GM19395 (cell line): ENCODE results near the gene ADSS1.

Experiments
- ATAC-seq: cut with Tn5 transposase; IDR thresholded peaks from one replicate; pipeline ENCODE4 v1.9.1; 2021; ENCODE audit warnings: mild to moderate bottlenecking, moderate library complexity; ENCODE audit not compliant: unreplicated experiment

Gene ADSS1

DNA sequence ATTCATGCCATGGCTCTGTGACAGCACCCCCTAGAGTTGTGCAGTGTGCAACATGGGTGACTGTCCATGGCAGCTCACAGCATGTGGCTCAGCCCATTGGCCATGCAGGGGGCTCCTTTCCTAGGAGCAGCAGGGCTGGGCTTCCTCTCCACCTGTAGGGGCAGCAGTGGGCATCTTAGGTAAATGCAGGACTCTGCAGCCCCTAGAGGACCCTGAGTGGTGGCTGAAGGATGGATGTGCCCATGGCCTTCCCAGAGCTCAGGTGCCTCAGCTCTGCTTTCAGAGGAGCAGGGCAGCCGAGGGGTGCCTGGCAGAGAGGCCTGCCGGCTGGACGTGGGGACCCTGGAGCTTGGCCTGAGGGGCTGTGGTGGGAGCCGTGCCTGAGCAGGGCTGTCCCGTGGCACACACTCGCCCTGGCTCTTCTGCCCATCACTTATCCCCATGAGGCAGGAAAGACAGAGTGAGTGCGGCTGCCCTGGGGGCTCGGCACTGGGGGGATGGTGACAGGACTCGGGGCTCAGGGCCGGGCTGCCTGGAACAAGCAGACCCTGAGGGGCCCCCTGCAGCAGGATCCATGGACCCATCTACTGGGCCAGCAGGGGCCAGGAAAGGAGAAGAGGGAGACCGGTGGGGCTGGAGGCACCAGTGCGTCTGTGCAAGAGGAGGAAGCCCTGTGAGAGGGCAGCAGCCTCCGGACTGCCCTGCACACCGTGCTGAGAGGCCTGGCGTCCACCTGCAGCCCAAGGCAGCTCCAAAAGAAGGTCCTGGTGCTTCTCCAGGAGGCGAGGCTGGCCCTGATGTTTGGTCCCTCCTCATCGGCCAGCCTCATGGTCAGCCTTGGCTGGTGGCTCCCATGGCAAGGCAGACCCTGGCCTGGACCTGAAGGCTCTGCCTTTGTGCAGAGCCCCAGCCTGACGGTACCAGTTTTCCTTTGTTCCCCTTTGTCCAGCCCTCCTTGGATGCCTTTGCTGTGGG lies 7.6 kb downstream of the ADSS1 start:
- ATAC-seq, result no peak

DNA sequence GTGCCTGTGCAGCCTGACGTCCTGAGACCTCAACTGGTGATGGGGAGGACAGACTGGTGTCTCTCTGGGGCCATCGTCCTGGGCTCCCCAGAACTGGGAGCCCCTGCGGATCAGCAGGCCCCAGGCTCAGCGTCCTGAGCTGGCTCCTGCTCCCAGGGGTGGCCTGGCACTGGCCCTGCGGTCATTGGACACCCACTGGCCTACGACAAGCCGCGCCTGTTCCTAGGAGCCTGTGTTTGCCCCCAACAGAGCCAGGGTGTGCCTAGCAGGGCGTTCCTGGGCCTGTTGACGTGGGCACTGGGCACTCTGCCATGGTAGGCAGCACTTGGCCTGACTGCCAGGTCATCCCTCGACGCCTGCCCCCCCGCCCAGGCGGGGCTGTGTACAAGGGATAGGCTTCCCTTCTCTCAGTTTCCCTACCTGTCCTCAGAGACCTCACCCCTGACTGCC lies 8.4 kb downstream of the ADSS1 start:
- ATAC-seq, result no peak

DNA sequence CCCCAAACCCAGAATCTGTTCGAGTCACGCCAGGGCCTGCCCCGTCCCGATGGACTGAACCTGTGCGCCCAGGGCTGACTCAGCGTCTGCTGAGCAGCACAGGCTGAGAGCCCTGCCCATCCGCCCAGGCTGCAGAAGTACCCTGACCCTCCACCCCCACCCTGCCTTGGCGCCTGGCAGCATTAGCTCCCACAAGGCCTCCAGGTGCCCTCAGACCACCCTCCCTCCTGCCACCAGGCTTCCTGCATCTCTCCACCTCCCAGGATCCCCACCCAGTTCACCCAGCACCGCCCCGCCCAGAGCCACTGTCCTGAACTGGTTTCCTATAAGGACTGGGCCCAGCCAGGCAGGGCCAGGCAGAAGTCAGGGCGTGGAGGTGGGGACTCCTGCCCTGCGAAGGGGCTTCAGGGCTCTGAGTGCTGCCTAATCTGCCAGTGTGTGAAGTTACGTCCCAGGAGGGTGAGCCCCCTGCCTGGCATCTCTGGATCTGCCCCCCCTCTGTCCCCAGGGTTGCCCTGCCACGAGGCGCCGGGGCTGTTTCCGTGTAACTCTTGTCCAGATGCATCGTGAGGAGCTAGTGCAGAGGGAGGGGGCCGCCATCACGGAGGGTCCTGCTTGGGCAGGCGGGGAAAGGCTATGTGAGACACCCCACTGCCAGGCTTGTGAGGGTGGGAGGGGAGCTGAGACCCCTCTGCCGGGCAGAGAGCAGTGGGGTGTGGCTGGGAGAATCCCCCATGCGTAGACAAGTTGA lies 9.1 kb downstream of the ADSS1 start:
- ATAC-seq, result no peak

DNA sequence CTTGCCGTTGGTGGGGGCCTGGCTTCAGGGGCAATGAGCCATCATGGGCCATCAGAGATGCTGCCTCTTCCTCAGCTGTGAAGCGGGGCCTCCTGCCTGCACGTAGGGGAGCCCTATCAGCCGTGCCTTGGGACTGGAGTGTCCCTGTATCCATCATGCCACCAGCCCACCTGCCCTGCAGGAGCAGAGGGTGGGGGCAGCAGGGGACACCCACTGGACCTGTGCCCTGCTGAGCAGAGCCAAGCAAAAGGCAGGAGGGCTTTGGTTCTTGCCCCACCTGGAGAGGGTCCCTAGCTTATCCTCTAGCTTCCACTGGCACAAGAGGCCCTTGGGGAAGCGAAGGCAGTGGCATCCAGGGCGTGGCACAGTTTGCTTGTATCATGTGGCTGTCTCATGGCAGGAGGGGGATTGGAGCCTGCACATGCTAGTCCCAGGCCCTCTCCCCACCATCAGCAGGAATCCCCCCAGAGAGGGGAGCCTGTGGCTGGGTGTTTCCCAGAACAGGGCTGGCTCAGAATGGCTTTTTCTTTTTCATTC lies 10.1 kb downstream of the ADSS1 start:
- ATAC-seq, result no peak

DNA sequence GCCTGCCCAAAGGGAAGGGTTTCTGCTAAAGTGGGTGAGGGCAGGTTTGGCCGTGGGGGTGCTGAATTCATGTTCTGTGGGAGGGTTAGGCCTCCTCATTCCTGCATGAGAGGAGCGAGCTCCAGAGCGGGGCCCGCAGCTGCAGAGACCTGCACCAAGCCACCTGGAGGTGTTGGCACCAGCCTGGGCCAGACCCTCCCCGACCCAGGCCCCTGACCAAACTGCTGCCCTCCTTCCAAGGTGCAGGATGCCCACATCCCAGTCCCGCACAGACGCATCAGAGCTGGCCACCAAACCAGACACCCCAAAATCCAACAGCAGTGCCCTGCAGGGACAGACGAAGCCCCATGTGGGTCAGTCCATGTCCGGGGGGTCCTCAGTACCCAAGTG lies 10.6 kb downstream of the ADSS1 start:
- ATAC-seq, result no peak

DNA sequence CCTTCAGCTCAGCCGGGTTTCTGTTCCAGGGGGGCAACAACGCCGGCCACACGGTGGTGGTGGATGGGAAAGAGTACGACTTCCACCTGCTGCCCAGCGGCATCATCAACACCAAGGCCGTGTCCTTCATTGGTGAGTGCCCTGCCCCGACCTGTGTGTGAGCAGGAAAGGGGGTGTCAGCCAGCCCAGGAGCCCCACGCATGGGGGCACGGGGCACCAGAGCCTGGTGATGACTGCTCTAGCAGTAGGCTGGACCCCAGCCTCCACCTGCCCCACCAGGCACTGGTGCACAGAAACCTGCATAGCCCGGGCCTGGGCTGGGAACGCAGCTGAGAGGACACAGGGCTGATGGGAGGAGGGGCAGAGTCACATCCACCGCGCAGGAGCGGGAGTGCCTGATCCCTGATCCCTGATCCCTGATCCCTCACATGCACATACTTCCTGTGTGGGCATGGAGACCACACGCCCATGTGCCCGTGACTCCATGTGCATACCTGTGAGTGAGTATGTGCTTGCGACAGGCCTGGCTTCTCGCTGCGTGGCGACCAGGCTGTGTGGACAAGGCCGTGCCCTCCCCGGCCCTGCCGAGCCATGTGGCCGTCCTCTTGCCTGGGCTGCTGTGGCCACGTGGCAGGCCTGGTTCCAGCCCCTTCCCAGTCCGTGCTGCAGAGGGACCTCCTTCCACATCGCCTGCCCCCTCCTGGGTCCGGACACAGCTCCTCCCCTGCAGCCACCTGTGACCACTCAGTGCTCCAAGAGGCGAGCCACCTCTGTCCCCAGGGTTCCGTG lies 11.2 kb downstream of the ADSS1 start:
- ATAC-seq, result no peak

DNA sequence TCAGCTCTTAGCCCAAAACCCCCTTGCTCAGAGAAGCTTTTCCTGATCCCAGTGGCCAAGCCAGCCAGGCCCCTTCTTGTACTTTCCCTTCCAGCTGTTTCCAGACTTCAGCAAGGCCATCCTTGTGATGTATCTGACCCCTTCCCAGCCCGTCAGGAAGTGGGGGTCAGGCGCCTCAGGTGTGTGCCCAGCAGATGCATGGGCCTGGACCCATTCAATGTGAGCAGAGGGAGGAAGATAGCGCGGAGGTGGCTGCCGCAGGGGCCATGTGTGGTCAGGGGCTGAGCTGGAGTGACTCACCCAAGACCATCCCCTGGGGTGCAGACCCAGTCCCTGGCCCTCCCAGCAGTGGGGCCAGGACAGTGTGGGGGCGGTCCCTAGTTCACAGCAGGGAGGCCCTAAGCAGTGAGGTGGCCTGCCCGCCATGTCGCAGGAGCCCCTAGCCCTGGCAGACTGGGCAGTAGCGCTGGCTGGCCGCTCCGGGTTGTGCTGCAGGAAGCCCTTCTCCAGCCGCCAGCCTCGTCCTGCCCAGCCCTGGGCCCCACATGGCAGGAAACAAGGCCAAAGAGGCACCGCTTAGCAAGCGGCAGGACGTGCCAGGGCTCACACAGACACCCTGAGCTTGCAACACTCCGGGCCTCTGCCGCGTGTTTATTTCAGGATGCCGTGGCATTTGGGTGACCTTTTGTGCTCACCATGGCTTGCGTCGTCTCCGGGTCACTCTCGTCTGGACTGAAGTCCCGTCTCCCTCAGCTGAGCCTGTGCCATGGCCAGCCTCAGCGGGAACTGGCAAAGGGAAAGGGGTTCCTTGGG lies 12.0 kb downstream of the ADSS1 start:
- no peak for ATAC-seq

DNA sequence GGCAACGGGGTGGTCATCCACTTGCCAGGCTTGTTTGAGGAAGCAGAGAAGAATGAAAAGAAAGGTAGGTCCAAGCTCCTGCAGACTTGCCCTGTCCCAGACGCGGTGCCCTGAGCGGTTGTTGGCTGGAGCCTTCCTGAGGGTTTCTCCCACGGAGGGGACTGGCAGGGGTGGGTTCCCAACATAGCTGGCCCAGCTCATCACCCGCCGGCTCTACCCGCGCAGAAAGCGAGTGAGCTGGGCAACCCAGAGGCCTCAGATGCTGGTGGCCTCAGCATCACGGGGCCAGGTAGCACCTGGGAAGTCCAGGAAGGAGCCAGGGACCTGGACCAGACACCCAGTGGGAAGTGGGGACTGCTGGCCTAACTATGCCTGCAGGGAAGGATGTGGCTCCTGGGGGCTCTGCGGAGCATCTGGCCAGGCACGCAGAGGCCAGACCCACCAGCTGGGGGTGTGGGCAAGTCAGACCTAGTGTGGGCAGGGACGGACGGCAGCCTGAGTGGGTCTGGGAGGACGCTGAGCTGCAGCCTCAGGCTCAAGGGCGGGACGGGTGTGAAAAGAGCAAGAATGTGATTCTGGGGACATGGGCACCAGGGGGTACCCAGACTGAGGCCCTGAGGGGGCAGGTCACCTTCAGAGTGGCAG lies 14.5 kb downstream of the ADSS1 start:
- ATAC-seq, result no peak

DNA sequence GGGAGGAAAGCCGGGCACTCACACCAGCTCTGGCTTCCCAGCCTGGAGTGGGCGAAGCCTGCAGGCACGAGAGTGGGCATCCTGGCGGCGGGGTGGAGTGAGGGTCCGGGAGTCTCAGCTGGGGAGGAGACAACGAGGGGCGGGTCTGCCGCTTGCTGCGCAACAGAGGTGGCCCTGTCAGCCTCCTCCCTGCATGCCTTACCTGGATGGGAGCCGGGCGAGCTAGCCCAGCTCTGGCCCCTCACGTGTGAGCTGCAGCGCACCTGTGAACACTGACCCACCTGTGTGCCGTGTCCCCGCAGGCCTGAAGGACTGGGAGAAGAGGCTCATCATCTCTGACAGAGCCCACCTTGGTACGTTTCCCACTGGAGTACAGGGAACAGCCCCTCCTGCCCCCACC lies 15.0 kb downstream of the ADSS1 start:
- ATAC-seq, result no peak

DNA sequence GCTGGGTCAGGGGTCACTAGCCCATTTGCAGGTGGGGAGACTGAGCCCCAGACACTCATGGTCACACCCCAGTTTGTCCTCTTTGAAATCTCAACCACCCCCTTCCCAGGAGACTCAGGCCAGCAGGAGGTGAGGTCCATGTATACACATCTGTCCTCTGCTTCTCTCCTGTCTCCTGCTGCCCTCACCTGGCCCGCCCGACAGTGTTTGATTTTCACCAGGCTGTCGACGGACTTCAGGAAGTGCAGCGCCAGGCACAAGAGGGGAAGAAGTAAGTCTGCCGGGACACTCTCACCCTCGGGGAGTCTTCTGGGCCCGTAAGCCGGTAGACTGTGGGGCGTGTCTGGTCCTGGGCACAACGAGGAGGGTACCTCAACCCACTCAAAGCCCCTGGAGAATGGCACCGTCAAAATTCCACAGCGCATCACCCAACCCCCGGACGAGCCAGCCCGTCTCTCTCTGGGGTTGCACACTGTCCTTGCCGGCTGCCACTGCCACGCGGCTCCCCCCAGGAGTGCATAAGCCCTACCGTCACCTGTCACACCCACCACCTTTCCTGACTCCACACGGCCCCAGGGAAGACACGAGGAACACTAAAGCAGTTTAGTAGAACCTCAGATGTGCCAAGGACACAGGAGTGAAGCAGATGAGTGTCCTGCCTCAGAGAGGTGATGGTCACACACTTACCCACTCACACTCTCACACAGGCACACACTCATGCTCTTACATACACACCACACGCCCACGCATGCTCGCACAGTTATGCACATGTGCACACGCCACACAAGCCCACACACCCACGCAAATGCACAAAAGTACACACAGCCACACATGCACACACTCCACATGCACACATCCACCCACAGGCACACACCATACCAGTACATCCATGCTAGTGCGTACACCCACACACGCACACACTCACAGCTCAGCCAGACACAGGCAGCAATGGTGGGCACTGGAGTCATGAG lies 15.8 kb downstream of the ADSS1 start:
- no peak for ATAC-seq

DNA sequence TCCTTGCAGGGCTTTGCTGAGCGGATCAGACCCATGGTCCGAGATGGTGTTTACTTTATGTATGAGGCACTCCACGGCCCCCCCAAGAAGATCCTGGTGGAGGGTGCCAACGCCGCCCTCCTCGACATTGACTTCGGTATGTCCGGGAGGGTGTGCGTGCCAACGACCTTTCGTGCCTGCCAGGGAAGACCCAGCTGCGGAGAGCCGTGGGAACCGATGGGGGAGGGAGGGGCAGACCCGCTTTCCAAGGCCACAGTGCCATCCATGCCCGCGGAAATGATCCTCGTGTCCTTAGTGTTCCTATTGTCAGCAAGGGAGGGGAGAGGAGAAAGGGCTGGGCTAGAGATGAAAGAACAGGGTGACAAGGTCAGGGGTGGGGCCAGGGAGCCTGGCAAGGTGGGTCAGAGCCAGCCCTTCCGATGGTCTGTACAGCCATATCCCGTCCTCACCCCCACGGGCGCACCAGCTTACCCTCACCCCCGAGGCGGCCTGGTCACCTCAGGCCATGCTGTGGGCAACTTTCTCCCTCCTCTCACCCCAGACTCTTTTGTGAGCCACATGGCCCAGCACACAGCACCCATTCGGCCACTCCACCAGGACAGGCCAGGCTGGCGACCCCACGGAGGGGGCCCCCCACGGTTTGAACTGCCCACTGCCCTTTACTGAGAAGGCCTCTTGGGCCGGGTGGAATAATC lies 17.2 kb downstream of the ADSS1 start:
- ATAC-seq, result no peak

DNA sequence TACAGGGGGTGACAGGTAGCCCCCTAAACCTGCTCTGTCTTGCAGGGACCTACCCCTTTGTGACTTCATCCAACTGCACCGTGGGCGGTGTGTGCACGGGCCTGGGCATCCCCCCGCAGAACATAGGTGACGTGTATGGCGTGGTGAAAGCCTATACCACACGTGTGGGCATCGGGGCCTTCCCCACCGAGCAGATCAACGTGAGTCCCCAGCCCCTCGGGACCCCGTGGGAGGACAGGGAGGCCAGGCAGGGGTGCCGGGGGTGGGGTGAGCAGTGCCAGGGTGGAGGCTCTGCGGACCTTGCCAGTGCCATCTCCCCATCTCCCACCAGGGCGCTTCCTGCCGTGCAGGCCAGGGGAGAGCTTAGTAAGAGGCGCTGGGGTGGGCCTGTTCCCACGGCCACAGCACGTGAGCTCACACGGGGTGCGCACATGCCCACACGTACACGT lies 17.8 kb downstream of the ADSS1 start:
- no peak for ATAC-seq

DNA sequence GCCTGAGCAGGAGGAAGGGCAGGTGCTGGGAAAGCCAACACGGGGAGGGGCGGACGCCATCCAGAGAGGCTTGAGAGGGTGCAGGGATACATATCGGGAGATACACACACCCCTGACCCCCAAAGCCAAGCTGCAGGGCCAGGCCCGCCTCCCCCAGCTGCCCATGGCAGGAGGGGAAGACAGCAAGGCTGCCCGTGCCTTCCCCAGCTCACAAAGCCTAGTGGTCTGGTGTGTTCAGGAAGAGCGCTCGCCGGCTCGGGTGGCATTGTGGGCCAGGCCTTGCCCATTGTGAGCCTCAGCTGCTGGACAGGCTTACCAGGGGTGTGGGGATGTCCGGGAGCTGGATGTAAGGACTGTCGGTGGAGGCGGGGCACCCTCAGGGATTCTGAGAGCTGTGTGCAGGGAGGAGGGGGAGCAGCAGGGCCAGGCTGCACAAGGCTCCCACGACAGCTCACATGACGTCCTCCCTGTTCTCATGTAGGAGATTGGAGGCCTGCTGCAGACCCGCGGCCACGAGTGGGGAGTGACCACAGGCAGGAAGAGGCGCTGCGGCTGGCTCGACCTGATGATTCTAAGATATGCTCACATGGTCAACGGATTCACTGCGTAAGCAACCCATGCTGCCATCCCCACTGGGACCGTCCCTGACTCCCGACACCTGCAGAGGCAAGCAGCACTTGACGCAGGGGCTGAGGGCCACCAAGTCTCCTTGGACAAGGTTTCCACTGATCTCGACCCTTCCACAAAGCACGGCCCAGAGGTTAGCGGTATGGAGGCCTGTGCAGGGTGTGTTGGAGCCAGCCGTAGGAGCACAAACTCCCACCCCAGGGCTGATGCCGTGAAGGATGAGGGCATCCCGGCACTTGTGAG lies 18.8 kb downstream of the ADSS1 start:
- ATAC-seq, result no peak

DNA sequence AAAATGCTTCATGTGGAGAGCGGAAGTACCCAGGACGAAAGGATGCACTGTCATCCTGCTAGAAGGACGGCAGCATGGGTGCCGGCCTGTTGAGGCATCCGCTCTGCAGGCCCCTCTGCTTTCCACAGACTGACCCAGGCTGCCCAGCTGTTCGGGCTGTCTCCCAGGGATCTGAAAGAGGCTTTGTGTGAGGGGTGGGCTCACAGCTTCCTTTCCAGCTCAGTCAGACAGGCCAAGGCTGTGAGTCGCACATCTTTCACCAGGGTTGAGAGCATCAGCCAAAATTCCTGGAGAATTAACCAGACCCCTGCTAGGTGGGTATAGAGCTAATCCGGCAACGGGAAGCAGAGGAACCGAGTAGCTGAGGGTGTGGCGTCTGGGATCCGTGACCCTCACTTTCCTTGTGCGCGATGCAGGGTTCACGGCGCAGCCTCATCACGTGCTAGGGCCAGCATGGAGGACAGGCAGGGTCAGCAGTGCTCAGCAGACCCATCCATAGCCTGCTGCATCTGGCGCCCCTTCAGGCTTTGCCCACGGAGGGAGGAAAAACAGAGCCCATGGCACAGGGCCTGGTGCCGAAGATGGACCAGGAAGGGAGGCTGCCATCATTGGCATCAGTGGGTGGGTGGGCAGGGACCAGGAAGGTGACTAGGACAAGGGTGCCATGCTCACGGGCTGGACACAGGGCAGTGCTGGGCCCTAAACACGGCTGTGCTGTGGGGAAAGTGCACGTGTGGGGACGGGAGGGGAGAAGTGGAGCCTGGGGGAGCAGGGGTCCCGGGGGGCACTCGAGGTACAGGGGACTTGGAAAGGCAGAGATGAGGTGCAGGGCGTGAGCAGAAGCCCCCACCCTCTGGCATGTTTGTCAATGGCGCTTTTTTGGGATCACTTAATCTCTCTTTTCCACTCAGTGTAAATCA lies 19.7 kb downstream of the ADSS1 start:
- no peak for ATAC-seq

DNA sequence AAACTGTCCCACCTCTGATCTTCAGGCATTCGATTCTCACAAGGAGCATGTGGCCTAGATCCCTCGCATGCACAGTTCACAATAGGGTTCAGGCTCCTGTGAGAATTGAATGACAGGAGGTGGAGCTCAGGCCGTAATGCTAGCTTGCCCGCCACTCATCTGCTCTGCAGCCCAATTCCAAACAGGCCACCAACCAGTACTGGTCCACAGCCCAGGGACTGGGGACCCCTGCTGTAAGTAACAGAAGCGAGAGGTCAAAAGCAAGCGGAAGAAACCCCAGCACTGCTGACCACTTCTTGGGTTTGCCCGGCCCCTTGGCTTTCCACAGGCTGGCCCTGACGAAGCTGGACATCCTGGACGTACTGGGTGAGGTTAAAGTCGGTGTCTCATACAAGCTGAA lies 20.5 kb downstream of the ADSS1 start:
- no peak for ATAC-seq

DNA sequence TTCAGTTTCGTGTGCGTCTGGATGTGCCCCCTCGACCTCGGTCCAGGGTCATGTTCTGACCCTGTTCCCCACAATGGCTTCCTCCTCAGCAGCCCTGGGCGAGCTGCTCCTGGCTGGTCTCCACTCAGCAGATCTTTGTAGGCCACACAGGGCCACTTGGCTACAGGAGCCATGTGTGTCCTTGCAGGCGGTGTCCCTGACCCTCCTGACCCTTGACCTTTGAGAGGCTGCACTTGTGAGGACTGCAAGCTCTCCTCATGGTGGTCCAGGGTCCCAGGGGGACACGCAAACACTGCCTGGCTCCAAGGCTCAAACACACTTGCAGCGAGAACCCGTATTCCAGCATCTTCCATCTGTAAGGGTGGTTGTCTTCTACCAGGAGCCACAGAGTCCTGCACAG lies 21.4 kb downstream of the ADSS1 start:
- ATAC-seq, result no peak
